Measurements from ENCODE around the gene NDRG3. TPM values are rescaled to one million over a fixed set of nuclear protein-coding genes. Genes with fewer than 3 reads are reported as not detected.

Gene NDRG3
- total RNA-seq = 10.0 and 11.3 TPM in 2 replicates

DNA sequence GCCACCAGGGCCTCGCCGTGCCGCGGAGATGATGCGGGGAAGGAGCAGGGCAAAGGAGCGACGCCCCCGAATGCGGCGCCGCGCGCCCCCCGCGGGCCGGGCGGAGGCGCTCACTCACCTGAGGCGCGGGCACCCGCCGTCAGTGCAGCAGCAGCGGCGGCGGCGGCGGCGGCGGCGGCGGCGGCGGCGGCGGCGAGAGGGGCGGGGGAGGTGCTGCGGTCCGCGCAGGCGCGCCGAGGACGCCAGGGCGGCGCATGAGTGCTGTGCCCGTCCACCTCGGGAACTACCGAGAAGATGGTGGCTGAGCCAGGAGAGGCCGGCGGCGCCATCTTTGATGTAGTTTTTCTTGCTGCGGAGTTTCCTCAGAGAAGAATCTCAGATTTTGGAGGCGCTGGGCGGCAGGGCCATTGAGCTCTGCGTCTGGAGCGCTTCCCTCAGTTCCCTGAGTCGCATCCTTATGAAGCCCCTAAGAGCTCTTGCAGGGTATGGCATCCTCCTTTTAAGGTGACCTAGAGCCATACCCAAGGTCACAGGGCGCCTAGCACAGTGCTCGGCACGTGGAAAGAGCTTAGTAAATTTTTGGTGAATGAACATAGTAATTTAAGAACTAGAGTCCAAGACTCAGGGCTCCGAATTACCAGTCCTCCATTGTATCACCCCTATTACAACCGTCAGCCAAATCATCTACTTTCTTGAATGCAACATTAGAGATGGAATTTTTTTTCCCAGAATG lies at the start of gene NDRG3:
Gene NDRG3 (minus strand): TSS at position 164 of the 733 bp plus-strand sequence. CDS start 24,355 bp downstream, outside the sequence.
- peak; percentile 83 for DNase-seq (ENCODE audit: low read depth)
- Histone ChIP-seq H3K27me3 (ENCODE audit: control insufficient read depth, insufficient read depth, low read length) (no peaks in the 10 kb centered on the region), H3K36me3 (ENCODE audit: control insufficient read depth, insufficient read depth, low read length) (no peaks in the 10 kb centered on the region), H3K4me3 (ENCODE audit: low read depth, low read length) (peak within 1 kb of the TSS; percentile 58)
- TF ChIP-seq, protein P1, sequence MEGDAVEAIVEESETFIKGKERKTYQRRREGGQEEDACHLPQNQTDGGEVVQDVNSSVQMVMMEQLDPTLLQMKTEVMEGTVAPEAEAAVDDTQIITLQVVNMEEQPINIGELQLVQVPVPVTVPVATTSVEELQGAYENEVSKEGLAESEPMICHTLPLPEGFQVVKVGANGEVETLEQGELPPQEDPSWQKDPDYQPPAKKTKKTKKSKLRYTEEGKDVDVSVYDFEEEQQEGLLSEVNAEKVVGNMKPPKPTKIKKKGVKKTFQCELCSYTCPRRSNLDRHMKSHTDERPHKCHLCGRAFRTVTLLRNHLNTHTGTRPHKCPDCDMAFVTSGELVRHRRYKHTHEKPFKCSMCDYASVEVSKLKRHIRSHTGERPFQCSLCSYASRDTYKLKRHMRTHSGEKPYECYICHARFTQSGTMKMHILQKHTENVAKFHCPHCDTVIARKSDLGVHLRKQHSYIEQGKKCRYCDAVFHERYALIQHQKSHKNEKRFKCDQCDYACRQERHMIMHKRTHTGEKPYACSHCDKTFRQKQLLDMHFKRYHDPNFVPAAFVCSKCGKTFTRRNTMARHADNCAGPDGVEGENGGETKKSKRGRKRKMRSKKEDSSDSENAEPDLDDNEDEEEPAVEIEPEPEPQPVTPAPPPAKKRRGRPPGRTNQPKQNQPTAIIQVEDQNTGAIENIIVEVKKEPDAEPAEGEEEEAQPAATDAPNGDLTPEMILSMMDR (IDR thresholded peaks at IDR 0.05; ENCODE audit: insufficient read depth, low read length, severe bottlenecking) = peak; percentile 4
- FAIRE-seq = no peak

DNA sequence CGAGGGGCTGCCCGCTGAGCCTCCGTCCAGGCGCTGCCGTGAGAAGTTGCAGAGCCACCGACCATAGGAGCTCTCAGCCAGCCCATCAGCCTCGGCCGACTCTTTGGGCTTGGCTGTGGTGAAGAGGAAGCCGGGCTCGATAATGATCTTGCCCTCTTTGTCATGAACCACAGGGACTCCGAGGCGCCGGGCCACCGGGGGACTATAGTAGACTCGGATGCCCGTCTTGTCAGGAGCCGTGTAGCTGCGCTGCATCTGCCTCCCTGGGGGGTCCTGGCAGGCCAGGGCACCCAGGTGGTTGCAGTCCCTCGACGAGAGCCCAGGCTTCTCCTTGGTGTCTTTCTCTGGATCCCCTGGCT lies 48.2 kb upstream of the NDRG3 start:
- Histone ChIP-seq H3K36me3 (ENCODE audit: control insufficient read depth, insufficient read depth, low read length) (peaks cover 33% of the 10 kb centered on the region), H3K4me3 (ENCODE audit: low read depth, low read length) (no peak overlapping the region), H3K27me3 (ENCODE audit: control insufficient read depth, insufficient read depth, low read length) (no peaks in the 10 kb centered on the region)
- no peak for FAIRE-seq
- TF ChIP-seq, protein P1 (IDR thresholded peaks at IDR 0.05; ENCODE audit: insufficient read depth, low read length, severe bottlenecking) = no peak
- no peak for DNase-seq (ENCODE audit: low read depth)

DNA sequence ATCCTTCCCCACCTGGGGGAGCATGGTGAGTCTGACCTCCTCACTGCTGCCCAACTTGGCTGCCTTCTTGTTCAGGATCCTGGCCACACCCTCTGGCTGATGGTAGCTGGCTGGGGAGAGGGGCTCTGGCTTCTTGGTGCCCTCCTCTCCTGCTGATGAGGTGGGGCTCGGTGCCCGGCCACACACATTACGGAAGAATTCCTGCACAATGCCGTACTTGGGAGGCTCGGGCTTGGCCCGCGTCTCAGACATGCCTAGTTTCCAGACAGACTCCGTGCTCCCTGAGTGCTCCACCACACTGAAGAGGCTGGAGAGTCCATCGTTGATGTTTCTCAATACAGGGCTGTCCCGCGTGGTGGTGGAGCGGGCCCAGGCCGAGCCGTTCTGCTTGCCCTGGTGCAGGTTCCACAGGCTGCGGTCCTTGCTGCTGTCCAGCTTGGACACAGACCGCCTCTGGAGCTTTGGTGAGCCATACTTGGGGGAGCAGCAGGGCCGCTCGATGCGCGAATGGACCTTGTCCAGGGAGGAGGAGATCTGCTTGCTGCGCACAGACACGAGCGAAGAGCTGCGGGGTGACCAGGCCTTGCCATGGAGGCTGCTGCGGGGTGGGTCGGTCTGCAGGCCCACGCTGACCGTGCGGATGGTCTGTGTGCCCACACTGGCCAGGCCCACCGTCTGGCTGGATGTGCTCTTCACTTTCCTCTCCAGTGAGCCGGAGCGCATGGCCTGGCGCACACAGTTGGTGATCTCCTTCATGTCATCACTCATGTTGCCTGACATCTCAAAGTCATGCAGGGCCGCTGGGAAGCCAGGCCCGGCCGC lies 47.6 kb upstream of the NDRG3 start:
- FAIRE-seq (no peak), DNase-seq (ENCODE audit: low read depth) (no peak)
- Histone ChIP-seq H3K4me3 (ENCODE audit: low read depth, low read length) (no peak overlapping the region), H3K36me3 (ENCODE audit: control insufficient read depth, insufficient read depth, low read length) (peaks cover 31% of the 10 kb centered on the region), H3K27me3 (ENCODE audit: control insufficient read depth, insufficient read depth, low read length) (no peaks in the 10 kb centered on the region)
- TF ChIP-seq, protein P1 (IDR thresholded peaks at IDR 0.05; ENCODE audit: insufficient read depth, low read length, severe bottlenecking) = no peak

DNA sequence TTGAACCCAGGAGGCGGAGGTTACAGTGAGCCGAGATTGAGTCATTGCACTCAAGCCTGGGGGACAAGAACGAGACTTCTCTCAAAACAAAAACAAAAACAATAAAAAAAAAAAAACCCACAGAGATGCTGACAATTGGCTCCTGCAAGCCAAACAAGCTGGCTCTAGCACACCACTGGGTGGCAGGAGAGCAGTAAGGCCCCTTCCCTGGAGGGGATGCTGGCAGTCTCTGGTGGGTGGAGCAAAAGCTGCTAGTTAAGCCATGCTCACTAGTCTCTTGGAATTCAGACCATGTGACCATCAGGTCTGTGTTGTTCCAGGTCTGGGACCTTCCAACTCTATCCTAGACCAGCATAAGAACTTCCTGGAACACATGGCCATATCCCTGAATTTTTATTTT lies 46.5 kb upstream of the NDRG3 start:
- TF ChIP-seq, protein P1 (IDR thresholded peaks at IDR 0.05; ENCODE audit: insufficient read depth, low read length, severe bottlenecking) = peak; percentile 45
- Histone ChIP-seq H3K36me3 (ENCODE audit: control insufficient read depth, insufficient read depth, low read length) (peaks cover 24% of the 10 kb centered on the region), H3K27me3 (ENCODE audit: control insufficient read depth, insufficient read depth, low read length) (no peaks in the 10 kb centered on the region), H3K4me3 (ENCODE audit: low read depth, low read length) (no peak overlapping the region)
- FAIRE-seq (no peak), DNase-seq (ENCODE audit: low read depth) (peak; percentile 60)

DNA sequence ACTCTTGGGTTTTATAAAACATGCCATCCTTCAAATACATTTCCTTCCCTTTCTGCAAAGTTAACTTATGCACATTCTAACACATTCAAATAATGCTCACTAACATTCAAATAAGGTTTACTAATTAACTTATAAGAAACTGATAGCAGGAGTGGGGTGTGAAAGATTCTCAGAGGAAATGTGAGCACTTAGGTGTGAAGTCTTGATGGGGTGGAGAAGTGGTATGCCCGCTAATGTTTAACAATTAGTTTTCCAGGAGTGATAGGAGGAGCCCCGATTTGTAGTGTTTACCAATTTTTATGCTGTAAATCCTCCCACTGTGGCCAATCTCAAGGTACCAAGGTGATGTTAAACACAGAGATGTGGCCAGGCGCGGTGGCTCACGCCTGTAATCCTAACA lies 46.0 kb upstream of the NDRG3 start:
- TF ChIP-seq, protein P1 (IDR thresholded peaks at IDR 0.05; ENCODE audit: insufficient read depth, low read length, severe bottlenecking) = no peak
- Histone ChIP-seq H3K27me3 (ENCODE audit: control insufficient read depth, insufficient read depth, low read length) (no peaks in the 10 kb centered on the region), H3K4me3 (ENCODE audit: low read depth, low read length) (no peak overlapping the region), H3K36me3 (ENCODE audit: control insufficient read depth, insufficient read depth, low read length) (peaks cover 19% of the 10 kb centered on the region)
- FAIRE-seq (no peak), DNase-seq (ENCODE audit: low read depth) (no peak)
